Measurements from ENCODE around the gene SP1. TPM values are rescaled to one million over a fixed set of nuclear protein-coding genes. Genes with fewer than 3 reads are reported as not detected.

Gene SP1
- total RNA-seq, 1 experiment from 2014 or later = 96.8 TPM

DNA sequence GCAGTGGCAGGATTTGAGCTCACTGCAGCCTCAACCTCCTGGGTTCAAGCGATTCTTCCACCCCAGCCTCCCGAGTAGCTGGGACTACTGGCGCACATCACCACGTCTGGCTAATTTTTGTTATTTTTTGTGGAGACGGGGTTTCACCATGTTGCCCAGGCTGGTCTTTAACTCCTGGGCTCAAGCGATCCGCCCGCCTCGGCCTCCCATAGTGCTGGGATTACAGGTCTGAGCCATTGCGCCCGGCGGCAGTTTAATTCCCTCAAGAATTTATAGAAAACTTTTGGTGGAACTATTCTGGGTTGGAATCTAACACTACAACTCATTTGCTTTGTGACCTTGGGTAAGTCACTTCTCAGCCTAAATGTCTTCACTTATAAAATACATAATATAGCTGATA is 1.8 kb upstream of the SP1 start:
- H3K4me3 ChIP-seq (replicated peaks in 1 of 2; ENCODE audit: low read depth in 1 of 2, low read length in 2 of 2) = peak overlapping the region; percentile 62 to 71
- intact Hi-C loops (cut with micrococcal nuclease) = no loop called here
- H3K9ac ChIP-seq (ENCODE audit: low read length) = peak overlapping the region; percentile 82
- POLR2A ChIA-PET = interaction anchor here (0.6 to 3.5 kb wide), 6 partner anchors 12 to 876 kb away, joined by 4 to 32 read pairs (median 22); partner anchors contain the start of genes AAAS and TARBP2
- H3K27ac ChIP-seq (ENCODE audit: low read depth, low read length) = peak overlapping the region; percentile 89
- TF ChIP-seq JUND (IDR thresholded peaks at IDR 0.05) (no peak), ZNF274 (IDR thresholded peaks at IDR 0.05; ENCODE audit: low read depth, low read length) (no peak), SIN3A (IDR thresholded peaks at IDR 0.05; ENCODE audit: low read depth) (no peak), CBX3 (IDR thresholded peaks at IDR 0.05; ENCODE audit: low read depth) (no peak), TCF7L2 (IDR thresholded peaks at IDR 0.05; ENCODE audit: borderline replicate concordance, extremely low read depth, insufficient read depth, insufficient read length) (no peak), POLR2A (IDR thresholded peaks at IDR 0.05; ENCODE audit: borderline replicate concordance, extremely low read depth, insufficient read depth, insufficient read length) (no peak), EZH2phosphoT487 (IDR thresholded peaks at IDR 0.05; ENCODE audit: borderline replicate concordance) (no peak), EZH2 (IDR thresholded peaks at IDR 0.05) (no peak), ZFX (IDR thresholded peaks at IDR 0.05) (no peak), POLR2AphosphoS5 (IDR thresholded peaks at IDR 0.05; ENCODE audit: low read depth, low read length) (no peak)
- TF ChIP-seq, protein P1, sequence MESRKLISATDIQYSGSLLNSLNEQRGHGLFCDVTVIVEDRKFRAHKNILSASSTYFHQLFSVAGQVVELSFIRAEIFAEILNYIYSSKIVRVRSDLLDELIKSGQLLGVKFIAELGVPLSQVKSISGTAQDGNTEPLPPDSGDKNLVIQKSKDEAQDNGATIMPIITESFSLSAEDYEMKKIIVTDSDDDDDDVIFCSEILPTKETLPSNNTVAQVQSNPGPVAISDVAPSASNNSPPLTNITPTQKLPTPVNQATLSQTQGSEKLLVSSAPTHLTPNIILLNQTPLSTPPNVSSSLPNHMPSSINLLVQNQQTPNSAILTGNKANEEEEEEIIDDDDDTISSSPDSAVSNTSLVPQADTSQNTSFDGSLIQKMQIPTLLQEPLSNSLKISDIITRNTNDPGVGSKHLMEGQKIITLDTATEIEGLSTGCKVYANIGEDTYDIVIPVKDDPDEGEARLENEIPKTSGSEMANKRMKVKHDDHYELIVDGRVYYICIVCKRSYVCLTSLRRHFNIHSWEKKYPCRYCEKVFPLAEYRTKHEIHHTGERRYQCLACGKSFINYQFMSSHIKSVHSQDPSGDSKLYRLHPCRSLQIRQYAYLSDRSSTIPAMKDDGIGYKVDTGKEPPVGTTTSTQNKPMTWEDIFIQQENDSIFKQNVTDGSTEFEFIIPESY (IDR thresholded peaks at IDR 0.05; ENCODE audit: extremely low read depth, insufficient replicate concordance, low read length) = no peak
- H3K27me3 ChIP-seq (ENCODE audit: insufficient read depth, low read length) = no peaks in the 10 kb centered on the region
- no peak overlapping the region for H2AFZ ChIP-seq (ENCODE audit: low read depth, low read length, poor library complexity, severe bottlenecking)
- no peaks in the 10 kb centered on the region for H3K9me3 ChIP-seq (ENCODE audit: control insufficient read depth in 1 of 2, insufficient read depth in 1 of 2, low read depth in 1 of 2, low read length in 2 of 2)
- peaks cover 23% of the 10 kb centered on the region for H3K79me2 ChIP-seq (ENCODE audit: insufficient read depth, low read length)
- ATAC-seq = no peak
- RAD21 ChIA-PET (ENCODE audit: low non-redundant PET in 1 of 2, low total read pairs in 2 of 2, uncharacterized antibody in 2 of 2, unreplicated experiment in 2 of 2) = no interaction called here
- no peaks in the 10 kb centered on the region for H3K9me2 ChIP-seq (ENCODE audit: insufficient read depth)
- peaks cover 10 to 14% of the 10 kb centered on the region in 2 experiments for H3K36me3 ChIP-seq (ENCODE audit: control insufficient read depth in 1 of 2, insufficient read depth in 2 of 2, low read length in 2 of 2)
- CTCF ChIA-PET = interaction anchor here (3.1 to 6.9 kb wide), 3 partner anchors 25 to 57 kb away, joined by 20 to 99 read pairs (median 25); partner anchors contain the start of gene AAAS
- peaks cover 38 to 63% of the 10 kb centered on the region in 2 experiments for H3K4me1 ChIP-seq (ENCODE audit: control insufficient read depth in 1 of 2, insufficient read depth in 2 of 2, low read length in 2 of 2)
- peak overlapping the region; percentile 85 for H3K4me2 ChIP-seq (ENCODE audit: low read length)
- DNase-seq (ENCODE audit: low read depth, low spot score) = no peak
- no peaks in the 10 kb centered on the region for H4K20me1 ChIP-seq (ENCODE audit: insufficient read depth)
- no TSS peak for BruUV-seq (replicated peaks)
